Measurements from ENCODE around the gene OR2A12.
A peak's percentile ranks its signal among the peaks of the same experiment; 100 is the strongest.
"Not testable (repeated sequence)": the region's sequence is repeated elsewhere in the genome, so short reads cannot be mapped to it uniquely, and the experiment has no call there.

The OR2A12 gene

GRCh38 chr7:144122876-144123275 lies 36.8 kb downstream of the OR2A12 start, which contains the start of gene OR2A14:
TSS of gene OR2A14 (plus strand) at chr7:144123176. CDS start at chr7:144129113, 5,937 bp downstream.
- no peak for DNase-seq

GRCh38 chr7:144127714-144128334 lies 41.7 kb downstream of the OR2A12 start:
- peak; percentile 74 to 87 (median 80) for DNase-seq

GRCh38 chr7:144129601-144130000 lies 43.5 kb downstream of the OR2A12 start:
- not testable (repeated sequence) for DNase-seq

- DNase-seq = no peak
Observed at GRCh38 chr7:144130730-144131129, 44.7 kb downstream of the OR2A12 start.

- DNase-seq = no peak
Observed at GRCh38 chr7:144132262-144132661, 46.2 kb downstream of the OR2A12 start.

- no peak for DNase-seq
Observed at GRCh38 chr7:144133307-144133706, 47.2 kb downstream of the OR2A12 start.

- no peak for DNase-seq
Observed at GRCh38 chr7:144134116-144134515, 48.0 kb downstream of the OR2A12 start.

- DNase-seq = no peak
Observed at GRCh38 chr7:144137501-144137900, 51.4 kb downstream of the OR2A12 start.

GRCh38 chr7:144142187-144142586 lies 56.1 kb downstream of the OR2A12 start:
- no peak for DNase-seq

- no peak for DNase-seq
Observed at GRCh38 chr7:144144426-144144825, 58.3 kb downstream of the OR2A12 start.

- DNase-seq = no peak
Observed at GRCh38 chr7:144148224-144148827, 62.2 kb downstream of the OR2A12 start.
